GM12878 (cell line): ENCODE results near the gene RAB15. TPM values are rescaled to one million over a fixed set of nuclear protein-coding genes. Genes with fewer than 3 reads are reported as not detected.

Experiments
- ATAC-seq: fragments of 200-7000 bp; cut with Tn5 transposase; 3 replicates; pipeline ENCODE4 v1.9.1; 2020; ENCODE audit warnings: mild to moderate bottlenecking, moderate library complexity
- BruUV-seq: library from RNA; stranded (reverse); fragments of 400-500 nt; replicated peaks from 2 replicates; lab custom pipeline; 2021; lab: Mats Ljungman, UMichigan
- CTCF ChIA-PET: fragments of 300-600 bp; sonication (Branson Sonifier 250); formaldehyde crosslinking; extraction: SDS; loops from one replicate; lab custom pipeline; 2021; ENCODE audit warnings: inconsistent platforms; lab: Yijun Ruan, JAX
- POLR2A ChIA-PET: fragments of 350-600 bp; formaldehyde crosslinking; extraction: SDS; loops from one replicate; lab custom pipeline; 2021; ENCODE audit warnings: inconsistent platforms; lab: Charles Lee
- RAD21 ChIA-PET: fragments of 300-600 bp; sonication (Branson Sonifier 250); formaldehyde crosslinking; loops from one replicate; lab custom pipeline; 2023; ENCODE audit warnings: antibody characterized with exemption; ENCODE audit not compliant: unreplicated experiment; lab: Charles Lee
- SMC1A ChIA-PET: fragments of 300-600 bp; sonication (Branson Sonifier 250); formaldehyde crosslinking; loops from one replicate; lab custom pipeline; 2023; ENCODE audit not compliant: unreplicated experiment, uncharacterized antibody; lab: Charles Lee
- DNase-seq: peaks from one replicate; pipeline ENCODE4 v3.0.0-alpha.2; 2011; ENCODE audit warnings: low read depth, low spot score
- FAIRE-seq: peaks from 3 replicates; lab custom pipeline; 2011; peaks lifted over from hg19 to GRCh38; lab: Jason Lieb, UNC
- H2AFZ ChIP-seq: 2 replicates; pipeline ENCODE4 v1.6.0; 2011; ENCODE audit warnings: low read depth, low read length, control low read depth; ENCODE audit not compliant: control insufficient read depth
- H3K27ac ChIP-seq: 2 replicates; pipeline ENCODE4 v1.5.1; 2011; ENCODE audit warnings: control low read depth; ENCODE audit not compliant: control insufficient read depth, insufficient read depth
- H3K27me3 ChIP-seq, 2 experiments: replicated peaks in 1 of 2; 2 replicates each; pipeline versions ENCODE4 v1.6.0 to v1.6.1; 2011; ENCODE audit warnings: low read length in 1 of 2; ENCODE audit not compliant: control insufficient read depth in 2 of 2, insufficient read depth in 2 of 2
- H3K36me3 ChIP-seq, 2 experiments: 2 replicates each; pipeline ENCODE4 v1.5.1; 2011; ENCODE audit warnings: low read length in 1 of 2; ENCODE audit not compliant: control insufficient read depth in 2 of 2, insufficient read depth in 2 of 2
- H3K4me1 ChIP-seq: 2 replicates; pipeline ENCODE4 v1.6.1; 2011; ENCODE audit warnings: mild to moderate bottlenecking, low read length, moderate library complexity, mixed read lengths; ENCODE audit not compliant: control insufficient read depth, insufficient read depth
- H3K4me2 ChIP-seq: 2 replicates; pipeline ENCODE4 v1.6.0; 2011; ENCODE audit warnings: control low read depth; ENCODE audit not compliant: control insufficient read depth, insufficient read depth
- H3K4me3 ChIP-seq: fragments of 200-600 bp; sonication (generic); 2 replicates; pipeline ENCODE4 v1.5.1; 2016
- H3K79me2 ChIP-seq: 2 replicates; pipeline ENCODE4 v1.6.0; 2011; ENCODE audit warnings: low read length; ENCODE audit not compliant: control insufficient read depth, insufficient read depth
- H3K9ac ChIP-seq: 2 replicates; pipeline ENCODE4 v1.8.0; 2011; ENCODE audit warnings: low read length, control low read depth, mixed read lengths; ENCODE audit not compliant: control insufficient read depth, insufficient read depth
- H3K9me3 ChIP-seq: replicated peaks from 3 replicates; pipeline ENCODE4 v1.5.1; 2011; ENCODE audit warnings: mild to moderate bottlenecking, low read length; ENCODE audit not compliant: control insufficient read depth, insufficient read depth
- H4K20me1 ChIP-seq: 2 replicates; pipeline ENCODE4 v1.6.0; 2011; ENCODE audit not compliant: control insufficient read depth, insufficient read depth
- ATF3 ChIP-seq: IDR thresholded peaks from 2 replicates; pipeline ENCODE4 v1.6.1; 2011; ENCODE audit warnings: low read depth, mild to moderate bottlenecking, low read length, moderate library complexity, borderline replicate concordance; ENCODE audit errors: extremely low read depth
- ATF7 ChIP-seq: fragments of 450-650 bp; IDR thresholded peaks from 2 replicates; pipeline ENCODE4 v1.6.1; 2016; ENCODE audit warnings: low read depth, mild to moderate bottlenecking
- BCL3 ChIP-seq: IDR thresholded peaks from 2 replicates; pipeline ENCODE4 v1.6.1; 2011; ENCODE audit warnings: borderline replicate concordance, low read depth, mild to moderate bottlenecking, moderate library complexity, low read length; ENCODE audit not compliant: insufficient read depth, poor library complexity, severe bottlenecking
- CBX5 ChIP-seq: sonication (generic); IDR thresholded peaks from 2 replicates; pipeline ENCODE4 v1.6.1; 2016; ENCODE audit warnings: low read depth, moderate library complexity, mild to moderate bottlenecking, inconsistent platforms
- HDAC2 ChIP-seq: fragments of 200-600 bp; sonication (generic); IDR thresholded peaks from 2 replicates; pipeline ENCODE4 v1.6.1; 2017
- IKZF2 ChIP-seq, 2 experiments: fragments of 450-650 bp; IDR thresholded peaks; 2 replicates each; pipeline ENCODE4 v1.6.1; 2017; ENCODE audit warnings: mild to moderate bottlenecking in 2 of 2, moderate library complexity in 2 of 2
- SMAD5 ChIP-seq: IDR thresholded peaks from 2 replicates; pipeline ENCODE4 v1.6.1; 2016; ENCODE audit warnings: antibody characterized with exemption, low read depth
- SMC3 ChIP-seq: IDR thresholded peaks from 2 replicates; pipeline ENCODE4 v1.6.1; 2011; ENCODE audit warnings: low read length, improper control_type of control experiment, borderline replicate concordance
- SREBF2 ChIP-seq: IDR thresholded peaks from 2 replicates; pipeline ENCODE4 v1.6.1; 2012; ENCODE audit warnings: mild to moderate bottlenecking, low read length
- USF1 ChIP-seq: IDR thresholded peaks from 2 replicates; pipeline ENCODE4 v1.6.1; 2011; ENCODE audit warnings: borderline replicate concordance, low read depth, mild to moderate bottlenecking, moderate library complexity, mixed read lengths, low read length; ENCODE audit not compliant: insufficient read depth; ENCODE audit errors: extremely low read length
- YBX1 ChIP-seq: fragments of 450-650 bp; IDR thresholded peaks from 2 replicates; pipeline ENCODE4 v1.6.1; 2016; ENCODE audit warnings: antibody characterized with exemption
- YY1 ChIP-seq: IDR thresholded peaks from 2 replicates; pipeline ENCODE4 v1.6.1; 2011; ENCODE audit warnings: low read depth, mild to moderate bottlenecking, low read length
- ZBTB33 ChIP-seq: fragments of 450-650 bp; IDR thresholded peaks from 2 replicates; pipeline ENCODE4 v1.6.1; 2017; ENCODE audit warnings: mild to moderate bottlenecking
- WGBS: methylation state at CpG from one replicate; pipeline ENCODE4 v1.1.6; 2016; ENCODE audit warnings: low lambda C conversion rate; ENCODE audit not compliant: insufficient replicate concordance, insufficient coverage; ENCODE audit errors: missing lambda C conversion rate; 5-methylcytosine and 5-hydroxymethylcytosine counted together
- in situ Hi-C: fragments of 300-500 bp; cut with MboI; formaldehyde crosslinking; loops from 9 replicates; pipeline ENCODE4 v1.14.3; 2018; ENCODE audit warnings: mixed read lengths
- intact Hi-C: fragments of 100-400 bp; cut with micrococcal nuclease; formaldehyde crosslinking; loops from one replicate; pipeline ENCODE4 v1.14.2; 2022; ENCODE audit not compliant: unreplicated experiment
- polyA plus RNA-seq, 11 experiments: library from polyadenylated mRNA; depleted of rRNA in 4 of 11; unstranded in 6 of 11; stranded (reverse) in 5 of 11; fragments of >200 nt; fragmentation: Nextera tagmentation in 4 of 11; fragmentation: Illumina TruSeq in 1 of 11; extraction: Ambion mirVana in 4 of 11; extraction: Trizol in 1 of 11; gene quantifications; 1 replicate in 1 of 11; 2 replicates in 10 of 11; pipeline versions ENCODE4 v1.2.1 to v1.2.3, GENCODE V29; 2011 to 2016; ENCODE audit warnings: inconsistent platforms in 2 of 11, missing spikeins in 2 of 11, low read depth in 1 of 11
- total RNA-seq, 4 experiments: library from RNA; depleted of rRNA in 3 of 4; stranded (reverse); fragments of >200 nt in 3 of 4; fragmentation: Illumina TruSeq in 1 of 4; extraction: Trizol in 1 of 4; gene quantifications; 2 replicates each; pipeline versions ENCODE4 v1.2.1 to v1.2.3, GENCODE V29; 2013 to 2021

The RAB15 gene
- total and polyA plus RNA-seq, 10 of the 15 experiments (the other 5 are each of a cell fraction or from before 2014, with no cell fraction given) = 0.32 to 3.9 (median 2.1) TPM

- DNase-seq = no peak
- no TSS peak for BruUV-seq
- intact Hi-C loops (no loop called here), in situ Hi-C loops (no loop called here)
- TF ChIP-seq CBX5 (no peak), ATF7 (no peak), BCL3 (no peak), YBX1 (no peak), SMAD5 (no peak), ATF3 (no peak), YY1 (no peak), SREBF2 (no peak), SMC3 (no peak), IKZF2 (IDR thresholded peaks at IDR 0.05) (no peak), ZBTB33 (no peak), HDAC2 (no peak), USF1 (no peak)
- Histone ChIP-seq H4K20me1 (no peaks in the 10 kb centered on the region), H3K9ac (no peak overlapping the region), H3K79me2 (peaks cover 2% of the 10 kb centered on the region; the same call in 1 of the 2 replicates), H3K9me3 (no peaks in the 10 kb centered on the region), H3K36me3 (peaks cover 2 to 19% of the 10 kb centered on the region in 2 experiments; a peak in 3 of 4 replicates), H3K4me3 (no peak overlapping the region), H3K4me2 (no peak overlapping the region), H3K27ac (no peak overlapping the region), H2AFZ (no peak overlapping the region), H3K27me3 (no peaks in the 10 kb centered on the region), H3K4me1 (peaks cover 17% of the 10 kb centered on the region)
- ChIA-PET SMC1A (interaction anchor here (1.6 to 4.8 kb wide), 3 partner anchors 9 to 26 kb away, joined by 7 to 25 read pairs (median 12); partner anchors contain the start of gene CHURC1), CTCF (interaction anchor here (0.9 to 2.4 kb wide), 9 partner anchors 9 to 93 kb away, joined by 3 to 9 read pairs (median 4); partner anchors contain the start of gene CHURC1), RAD21 (interaction anchor here (0.8 to 1.6 kb wide), 4 partner anchors 12 to 77 kb away, joined by 3 to 6 read pairs (median 4); no protein-coding TSS in a partner anchor), POLR2A (interaction anchor here (0.6 to 2.3 kb wide), 5 partner anchors 9 to 26 kb away, joined by 3 to 6 read pairs (median 3); no protein-coding TSS in a partner anchor)
- no peak for ATAC-seq
- FAIRE-seq = no peak
- 81% methylated on average over 3 of the region's 3 CpGs for WGBS
Observed at GRCh38 chr14:64927031-64927430, 45.1 kb downstream of the RAB15 start.
